Activated CD8-positive, alpha-beta memory T cell treated with anti-CD3 and anti-CD28 coated beads, Interleukin-2, amount 50 U/mL, for 1 hour (primary cell): Measurements from ENCODE around the gene ZFY.

Source experiments
- DNase-seq: peaks from one replicate; pipeline ENCODE4 v3.0.0-alpha.2; 2020; ENCODE audit errors: extremely low read depth

The ZFY gene

GRCh38 chrY:2934861-2935715, at the start of gene ZFY:
TSS of gene ZFY (plus strand) at chrY:2935381. CDS start at chrY:2953937, 18,556 bp downstream.
- no peak for DNase-seq

- no peak for DNase-seq
Observed at GRCh38 chrY:2885880-2886279, 49.3 kb upstream of the ZFY start.

GRCh38 chrY:2887386-2887785, 47.8 kb upstream of the ZFY start:
- DNase-seq, result no peak

DNA sequence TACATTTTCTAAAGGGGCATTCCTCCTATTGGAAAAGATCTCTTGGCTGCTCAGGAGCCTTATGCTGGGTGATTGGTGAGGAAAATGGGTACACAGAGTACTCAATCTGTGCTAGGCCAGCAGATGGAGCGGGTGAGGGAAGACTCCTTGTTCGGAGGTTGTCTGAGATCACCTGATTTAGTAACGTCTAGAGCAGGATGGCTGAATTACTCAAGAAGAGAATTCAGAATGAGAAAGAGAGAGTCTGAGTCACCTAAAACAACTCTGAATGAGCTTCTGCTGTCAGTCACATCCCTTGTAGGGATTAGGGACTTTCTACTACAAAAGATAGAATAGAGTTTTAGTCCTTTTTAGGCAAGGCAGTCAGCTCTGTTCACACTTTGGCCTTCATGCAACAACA, 47.2 kb upstream of the ZFY start:
- DNase-seq, result no peak

DNA sequence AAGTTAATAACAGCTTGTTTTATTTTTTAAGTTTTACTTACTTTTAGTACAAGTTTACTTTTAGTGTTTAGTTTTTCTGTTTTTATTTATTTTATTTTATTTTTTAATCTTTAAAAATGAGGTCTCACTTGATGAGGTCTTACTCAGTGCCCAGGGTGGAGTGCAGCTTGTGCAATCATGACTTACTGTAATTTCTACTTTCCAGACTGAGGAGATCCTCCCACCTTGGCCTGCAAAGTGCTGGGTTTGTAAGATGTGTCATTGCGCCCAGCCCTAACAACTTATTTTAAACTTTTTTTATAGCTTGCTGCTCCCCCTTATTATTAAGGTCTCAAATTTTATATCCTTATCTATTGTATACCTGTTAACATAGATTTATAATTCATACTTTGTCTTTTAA, 41.7 kb upstream of the ZFY start:
- DNase-seq, result no peak

GRCh38 chrY:2896050-2896449, 39.1 kb upstream of the ZFY start:
- no peak for DNase-seq

DNA sequence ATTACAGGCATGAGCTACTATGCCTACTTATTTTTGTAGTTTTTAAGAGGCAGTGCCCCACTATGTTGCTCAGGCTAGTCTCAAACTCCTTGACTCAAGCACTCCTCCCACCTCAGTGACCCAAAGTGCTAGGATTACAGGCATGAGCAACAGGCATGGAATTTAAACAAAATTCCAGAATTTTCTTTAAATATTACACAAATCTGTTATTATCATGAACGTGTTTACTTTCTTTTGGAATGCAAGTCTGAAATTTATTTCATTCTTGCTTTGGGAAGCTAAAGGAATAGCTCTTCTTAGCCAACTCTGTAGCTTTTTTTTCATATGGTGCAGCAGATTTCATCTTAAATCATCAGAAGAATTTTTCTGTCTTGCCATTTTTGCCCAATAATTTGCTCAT, 27.8 kb upstream of the ZFY start:
- DNase-seq, result no peak

- DNase-seq, result no peak
Observed at GRCh38 chrY:2913066-2913815, 21.9 kb upstream of the ZFY start.

DNA sequence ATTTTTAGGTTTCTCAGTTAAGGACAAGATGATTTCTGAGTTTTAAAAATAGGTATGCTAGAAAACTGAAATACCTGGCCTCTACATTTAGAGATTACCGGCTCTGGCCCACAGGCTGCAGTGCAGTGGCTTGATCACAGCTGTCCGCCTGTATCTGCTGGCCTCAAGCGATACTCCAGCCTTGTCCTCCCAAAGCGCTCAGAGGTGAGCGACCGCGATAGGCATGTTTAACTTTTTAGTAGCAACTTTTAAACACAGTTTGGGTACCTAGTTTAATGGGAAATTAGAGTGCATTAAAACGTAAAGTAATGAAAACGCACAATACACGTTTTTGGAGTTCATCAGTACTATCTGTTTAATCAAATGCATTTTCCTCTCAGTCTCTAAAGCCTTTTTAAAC, 1.1 kb upstream of the ZFY start:
- DNase-seq, result no peak

DNA sequence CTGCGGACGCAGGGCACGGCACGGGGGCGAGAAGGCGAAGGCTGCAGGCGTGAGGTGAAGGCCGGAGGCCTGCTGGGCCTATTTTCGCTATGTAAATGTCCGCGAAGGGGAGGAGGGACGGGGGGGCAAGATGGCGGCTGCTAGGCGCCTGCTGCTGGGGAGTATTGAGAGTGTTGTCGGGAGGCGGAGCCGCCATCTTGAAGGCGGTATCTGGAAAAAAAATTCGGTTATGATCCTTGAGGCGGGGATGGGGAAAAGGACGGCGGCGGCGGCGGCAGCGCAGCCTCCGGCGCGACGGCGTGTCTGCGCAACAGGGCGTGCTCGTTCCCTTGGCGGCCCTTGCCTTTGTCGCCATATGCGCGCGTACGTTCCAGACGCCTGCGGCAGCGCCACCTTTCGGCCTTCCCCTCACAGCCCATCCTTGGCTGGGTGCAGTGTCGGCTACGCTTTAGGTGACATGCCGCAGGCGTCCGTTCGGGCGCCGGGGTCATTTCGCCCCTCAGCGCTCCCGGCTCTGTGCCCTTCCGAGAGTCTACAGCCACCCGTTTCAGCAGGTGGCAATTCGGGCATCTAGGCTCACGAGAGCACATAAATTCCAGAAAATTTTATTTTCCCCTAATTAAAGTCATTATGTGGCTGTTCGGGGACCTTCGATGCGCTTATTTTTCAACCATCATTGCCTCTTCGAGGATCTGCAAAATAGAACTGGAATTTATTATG, 695 bp downstream of the ZFY start:
- DNase-seq, result no peak

GRCh38 chrY:2936436-2936750, 1.2 kb downstream of the ZFY start:
- DNase-seq, result no peak

- no peak for DNase-seq
Observed at GRCh38 chrY:2937149-2937548, 2.0 kb downstream of the ZFY start.

DNA sequence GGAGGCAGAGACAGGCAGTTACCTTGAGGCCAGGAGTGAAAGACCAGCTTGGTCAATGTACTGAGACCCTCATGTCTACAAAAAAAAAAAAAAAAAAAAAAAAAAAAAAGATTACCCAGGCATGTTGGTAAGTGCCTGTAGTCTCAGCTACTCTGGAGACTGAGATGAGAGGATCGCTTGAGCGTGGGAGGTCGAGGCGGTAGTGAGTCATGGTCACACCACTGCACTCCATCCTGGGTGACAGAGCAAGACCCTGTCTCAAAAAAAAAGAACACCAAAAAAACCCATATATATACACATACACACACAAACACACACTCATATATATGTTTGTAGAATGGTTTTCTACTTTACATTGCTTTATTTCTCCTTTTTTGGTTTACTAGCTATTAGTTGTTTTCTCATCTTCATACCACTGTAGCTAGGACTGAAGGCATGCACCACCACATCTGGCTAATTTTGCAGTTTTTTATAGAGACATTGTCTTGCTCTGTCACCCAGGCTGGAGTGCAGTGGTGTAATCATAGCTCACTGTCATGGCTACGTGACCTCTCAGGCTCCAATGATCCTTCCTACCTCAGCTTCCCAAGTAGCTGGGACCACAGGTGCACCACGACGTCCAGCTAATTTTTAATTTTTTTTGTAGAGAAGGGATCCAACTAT, 14.5 kb downstream of the ZFY start:
- DNase-seq, result no peak

- no peak for DNase-seq
Observed at GRCh38 chrY:2950655-2951054, 15.5 kb downstream of the ZFY start.

DNA sequence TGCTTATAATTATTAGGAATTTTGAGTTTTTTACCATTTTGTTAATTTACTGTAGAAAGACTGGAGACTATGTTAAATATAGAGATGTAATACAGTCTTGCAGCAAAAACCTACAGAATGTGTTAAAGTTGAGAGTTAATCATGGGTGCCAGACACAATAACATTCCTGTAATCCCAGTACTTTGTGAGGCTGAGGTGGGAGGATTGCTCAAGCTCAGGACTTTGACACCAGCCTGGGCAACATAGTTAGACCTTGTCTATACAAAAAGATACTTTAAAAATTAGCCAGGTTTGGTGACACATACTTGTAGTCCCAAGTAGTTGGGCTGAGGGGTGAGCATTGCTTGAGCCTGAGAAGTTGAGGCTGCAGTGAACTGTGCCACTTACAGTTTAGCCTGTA, 17.7 kb downstream of the ZFY start:
- no peak for DNase-seq

DNA sequence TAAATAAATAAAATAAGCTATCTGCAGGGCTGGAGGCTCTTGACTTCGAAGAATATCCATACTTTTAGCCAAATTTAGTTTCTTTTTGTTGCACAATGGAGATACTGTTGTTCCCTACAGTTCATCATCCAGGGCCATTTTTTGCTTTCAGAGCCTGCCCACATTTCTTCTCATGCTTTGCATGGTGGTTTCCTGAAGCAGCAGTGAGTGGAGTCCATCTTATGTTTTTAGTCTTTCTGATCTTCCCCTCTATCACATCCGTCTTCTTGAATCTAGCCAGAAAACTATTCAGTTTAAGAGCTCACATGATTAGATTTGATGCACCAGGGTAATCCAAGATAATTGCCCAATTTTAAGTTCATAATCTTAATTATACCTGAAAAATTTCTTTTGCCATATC, 19.6 kb downstream of the ZFY start:
- no peak for DNase-seq

DNA sequence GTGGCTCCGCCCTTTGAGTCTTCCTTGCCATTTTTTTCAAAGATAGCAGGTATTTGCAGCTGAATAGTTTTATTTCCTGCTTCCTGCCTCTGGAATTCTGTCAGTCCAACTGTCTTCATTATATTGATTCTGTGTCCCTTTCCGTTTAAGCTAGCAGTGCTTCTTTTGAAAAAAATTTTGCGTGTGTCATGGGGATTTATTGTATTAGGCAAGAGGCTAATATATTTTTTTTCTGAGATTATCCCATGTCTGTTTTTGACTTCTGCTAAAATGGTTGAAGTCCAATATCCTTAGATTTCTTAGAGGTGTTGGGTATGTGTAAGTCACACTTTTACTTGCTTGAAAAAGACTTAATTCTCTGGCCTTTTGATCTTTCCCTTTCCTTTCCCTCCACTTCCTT, 20.4 kb downstream of the ZFY start:
- no peak for DNase-seq

GRCh38 chrY:2962061-2962460, 26.9 kb downstream of the ZFY start:
- no peak for DNase-seq

DNA sequence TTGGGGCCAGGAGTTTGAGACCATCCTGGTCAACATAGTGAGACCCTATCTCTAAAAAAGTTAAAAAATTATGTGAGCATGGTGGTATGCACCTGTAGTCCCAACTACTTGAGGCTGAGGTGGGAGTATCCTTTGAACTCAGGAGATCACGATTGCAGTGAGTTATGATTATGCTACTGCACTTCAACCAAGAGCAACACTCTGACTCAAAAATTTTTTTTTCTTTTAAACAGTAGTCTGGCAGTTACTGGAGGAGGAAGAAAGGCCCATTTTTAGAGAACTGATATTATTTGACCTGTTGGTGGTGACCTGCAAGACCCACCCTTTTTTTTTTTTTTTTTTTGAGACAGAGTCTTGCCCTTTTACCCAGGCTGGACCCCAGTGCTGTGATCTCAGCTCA, 29.6 kb downstream of the ZFY start:
- no peak for DNase-seq

GRCh38 chrY:2965629-2966028, 30.4 kb downstream of the ZFY start:
- no peak for DNase-seq

- no peak for DNase-seq
Observed at GRCh38 chrY:2969561-2969960, 34.4 kb downstream of the ZFY start.

DNA sequence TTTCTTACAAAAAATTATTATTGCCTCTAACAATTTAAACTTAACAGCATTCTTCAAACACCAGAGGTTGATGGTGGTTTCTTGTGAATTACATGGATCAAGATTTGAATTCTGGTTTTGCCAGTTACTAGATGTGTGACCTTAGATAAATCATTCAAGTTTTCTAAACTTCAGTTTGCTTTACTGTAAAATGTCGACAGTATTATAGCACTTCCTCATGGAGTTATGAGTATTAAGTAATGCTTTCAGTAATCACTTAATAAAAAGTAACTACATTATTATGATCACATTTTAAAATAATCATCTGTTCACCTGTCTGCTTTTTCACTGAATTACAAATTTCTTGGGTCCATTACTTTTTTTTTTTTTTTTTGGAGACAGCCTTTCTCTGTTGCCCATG, 37.5 kb downstream of the ZFY start:
- no peak for DNase-seq
